Parathyroid adenoma (tissue), 2 donors: ENCODE data around the gene AP4B1.
"Not testable (repeated sequence)": the region's sequence is repeated elsewhere in the genome, so short reads cannot be mapped to it uniquely, and the experiment has no call there.

Experiments
- H2AFZ ChIP-seq: fragments of 300-600 bp; sonication (generic); one replicate; pipeline ENCODE4 v1.7.0; 2017; ENCODE audit warnings: antibody characterized with exemption, mild to moderate bottlenecking
- H3K27ac ChIP-seq: fragments of 300-600 bp; sonication (generic); one replicate; pipeline ENCODE4 v1.7.0; 2017
- H3K27me3 ChIP-seq: fragments of 300-600 bp; sonication (generic); one replicate; pipeline ENCODE4 v1.7.0; 2017; ENCODE audit warnings: low read length; ENCODE audit not compliant: control insufficient read depth, insufficient read depth
- H3K36me3 ChIP-seq: fragments of 300-600 bp; sonication (generic); one replicate; pipeline ENCODE4 v1.7.0; 2017; ENCODE audit warnings: low read length; ENCODE audit not compliant: control insufficient read depth, insufficient read depth
- H3K4me1 ChIP-seq: fragments of 300-600 bp; sonication (generic); one replicate; pipeline ENCODE4 v1.7.0; 2017; ENCODE audit warnings: control low read depth
- H3K4me2 ChIP-seq: fragments of 300-600 bp; sonication (generic); one replicate; pipeline ENCODE4 v1.7.0; 2017; ENCODE audit warnings: low read length
- H3K4me3 ChIP-seq: fragments of 300-600 bp; sonication (generic); one replicate; pipeline ENCODE4 v1.7.0; 2017; ENCODE audit warnings: low read depth, low read length
- H3K79me2 ChIP-seq: fragments of 300-600 bp; sonication (generic); one replicate; pipeline ENCODE4 v1.7.0; 2017; ENCODE audit warnings: control low read depth
- H3K9ac ChIP-seq: fragments of 300-600 bp; sonication (generic); one replicate; pipeline ENCODE4 v1.7.0; 2017; ENCODE audit warnings: mild to moderate bottlenecking
- H3K9me3 ChIP-seq: fragments of 300-600 bp; sonication (generic); one replicate; pipeline ENCODE4 v1.7.0; 2017; ENCODE audit warnings: low read length; ENCODE audit not compliant: control insufficient read depth
- CTCF ChIP-seq: fragments of 300-600 bp; sonication (generic); IDR thresholded peaks from one replicate; pipeline ENCODE4 v1.7.0; 2017; ENCODE audit warnings: antibody characterized with exemption, mild to moderate bottlenecking
- donor health status: primary hyperparathyroidism.

The AP4B1 gene

GRCh38 chr1:113854234-113854633 is 50.4 kb downstream of the AP4B1 start:
- H3K79me2 ChIP-seq = no peaks in the 10 kb centered on the region
- H3K4me3 ChIP-seq = no peak overlapping the region
- no peak for TF ChIP-seq CTCF
- no peaks in the 10 kb centered on the region for H3K9me3 ChIP-seq
- H3K27ac ChIP-seq = no peak overlapping the region
- no peak overlapping the region for H3K4me2 ChIP-seq
- no peaks in the 10 kb centered on the region for H3K36me3 ChIP-seq
- no peak overlapping the region for H3K9ac ChIP-seq
- no peaks in the 10 kb centered on the region for H3K4me1 ChIP-seq
- H2AFZ ChIP-seq = no peak overlapping the region
- no peaks in the 10 kb centered on the region for H3K27me3 ChIP-seq

- H3K27ac ChIP-seq, H3K79me2 ChIP-seq, H2AFZ ChIP-seq, H3K4me3 ChIP-seq, H3K9me3 ChIP-seq, H3K36me3 ChIP-seq, H3K9ac ChIP-seq, H3K4me2 ChIP-seq, H3K27me3 ChIP-seq, H3K4me1 ChIP-seq: not testable (repeated sequence)
Measured at GRCh38 chr1:113852694-113853093, 51.9 kb downstream of the AP4B1 start.

GRCh38 chr1:113850127-113850796 is 54.3 kb downstream of the AP4B1 start:
- Histone ChIP-seq H3K27ac (no peak overlapping the region), H3K36me3 (no peaks in the 10 kb centered on the region), H2AFZ (no peak overlapping the region), H3K4me1 (no peaks in the 10 kb centered on the region), H3K4me2 (no peak overlapping the region), H3K9me3 (no peaks in the 10 kb centered on the region), H3K4me3 (no peak overlapping the region), H3K79me2 (no peaks in the 10 kb centered on the region), H3K27me3 (no peaks in the 10 kb centered on the region), H3K9ac (no peak overlapping the region)
- TF ChIP-seq CTCF = no peak

- H3K79me2 ChIP-seq = no peaks in the 10 kb centered on the region
- no peaks in the 10 kb centered on the region for H3K36me3 ChIP-seq
- H3K27me3 ChIP-seq = no peaks in the 10 kb centered on the region
- H3K4me3 ChIP-seq = no peak overlapping the region
- no peak overlapping the region for H3K9ac ChIP-seq
- no peak overlapping the region for H3K4me2 ChIP-seq
- H3K9me3 ChIP-seq = no peaks in the 10 kb centered on the region
- H3K4me1 ChIP-seq = no peaks in the 10 kb centered on the region
- H3K27ac ChIP-seq = no peak overlapping the region
- TF ChIP-seq CTCF = no peak
- H2AFZ ChIP-seq = no peak overlapping the region
Measured at GRCh38 chr1:113849072-113849471, 55.5 kb downstream of the AP4B1 start.

GRCh38 chr1:113846391-113847035 is 58.1 kb downstream of the AP4B1 start:
- no peak for TF ChIP-seq CTCF
- Histone ChIP-seq H3K9me3 (no peaks in the 10 kb centered on the region), H3K4me2 (no peak overlapping the region), H2AFZ (no peak overlapping the region), H3K9ac (no peak overlapping the region), H3K4me1 (no peaks in the 10 kb centered on the region), H3K27ac (no peak overlapping the region), H3K27me3 (no peaks in the 10 kb centered on the region), H3K36me3 (no peaks in the 10 kb centered on the region), H3K79me2 (no peaks in the 10 kb centered on the region), H3K4me3 (no peak overlapping the region)
